Adipocyte (in vitro differentiated cells): ENCODE results near the gene EPHA4.

Source experiments
- DNase-seq: peaks from one replicate; pipeline ENCODE4 v3.0.0-alpha.2; 2015; ENCODE audit warnings: low read depth
- H3K27me3 ChIP-seq: replicated peaks from 2 replicates; pipeline ENCODE4 v1.7.0; 2013; ENCODE audit warnings: mild to moderate bottlenecking, low read length, moderate library complexity; ENCODE audit not compliant: control insufficient read depth, insufficient read depth
- H3K36me3 ChIP-seq: 2 replicates; pipeline ENCODE4 v1.7.0; 2013; ENCODE audit warnings: low read length, mild to moderate bottlenecking, moderate library complexity; ENCODE audit not compliant: control insufficient read depth, insufficient read depth, severe bottlenecking
- H3K4me1 ChIP-seq: 2 replicates; pipeline ENCODE4 v1.7.0; 2013; ENCODE audit warnings: mild to moderate bottlenecking, low read length, moderate library complexity; ENCODE audit not compliant: control insufficient read depth, insufficient read depth
- H3K4me3 ChIP-seq: 2 replicates; pipeline ENCODE4 v1.7.0; 2013; ENCODE audit warnings: mild to moderate bottlenecking, low read length, moderate library complexity
- H3K9ac ChIP-seq: 2 replicates; pipeline ENCODE4 v1.7.0; 2013; ENCODE audit warnings: mild to moderate bottlenecking, low read length, moderate library complexity
- H3K9me3 ChIP-seq: 2 replicates; pipeline ENCODE4 v1.7.0; 2013; ENCODE audit warnings: mild to moderate bottlenecking, low read length, moderate library complexity; ENCODE audit not compliant: control insufficient read depth

Gene EPHA4

GRCh38 chr2:221533299-221533698 lies 38.8 kb downstream of the EPHA4 start:
- Histone ChIP-seq H3K27me3 (no peaks in the 10 kb centered on the region), H3K4me1 (peaks cover 31% of the 10 kb centered on the region), H3K4me3 (no peak overlapping the region), H3K36me3 (no peaks in the 10 kb centered on the region), H3K9ac (no peak overlapping the region), H3K9me3 (no peaks in the 10 kb centered on the region)
- no peak for DNase-seq

- no peak for DNase-seq
- Histone ChIP-seq H3K36me3 (no peaks in the 10 kb centered on the region), H3K27me3 (no peaks in the 10 kb centered on the region), H3K9me3 (no peaks in the 10 kb centered on the region), H3K4me1 (peaks cover 36% of the 10 kb centered on the region), H3K9ac (no peak overlapping the region), H3K4me3 (no peak overlapping the region)
Measured at GRCh38 chr2:221532641-221533040, 39.5 kb downstream of the EPHA4 start.

- H3K4me1 ChIP-seq: peaks cover 27% of the 10 kb centered on the region
- peak overlapping the region; percentile 64 for H3K4me3 ChIP-seq
- no peak overlapping the region for H3K9ac ChIP-seq
Measured at GRCh38 chr2:221530653-221531037, 41.5 kb downstream of the EPHA4 start.

GRCh38 chr2:221529943-221530652 lies 42.0 kb downstream of the EPHA4 start:
- Histone ChIP-seq H3K9ac (peak overlapping the region; percentile 32), H3K27me3 (no peaks in the 10 kb centered on the region), H3K9me3 (no peaks in the 10 kb centered on the region), H3K4me1 (peaks cover 27% of the 10 kb centered on the region), H3K4me3 (peak overlapping the region; percentile 64), H3K36me3 (peaks cover 3% of the 10 kb centered on the region)
- DNase-seq: peak; percentile 42

More at GRCh38 chr2:221530653-221531037, 41.5 kb downstream of the EPHA4 start:
- Histone ChIP-seq H3K9me3 (no peaks in the 10 kb centered on the region), H3K27me3 (no peaks in the 10 kb centered on the region), H3K36me3 (peaks cover 3% of the 10 kb centered on the region)
- no peak for DNase-seq

GRCh38 chr2:221529177-221529942 lies 42.7 kb downstream of the EPHA4 start:
- peaks cover 27% of the 10 kb centered on the region for H3K4me1 ChIP-seq
- no peaks in the 10 kb centered on the region for H3K9me3 ChIP-seq
- H3K27me3 ChIP-seq: no peaks in the 10 kb centered on the region
- H3K4me3 ChIP-seq: peak overlapping the region; percentile 64
- H3K9ac ChIP-seq: peak overlapping the region; percentile 32
- no peak for DNase-seq
- peaks cover 4% of the 10 kb centered on the region for H3K36me3 ChIP-seq

- H3K36me3 ChIP-seq: peaks cover 9% of the 10 kb centered on the region
- peaks cover 27% of the 10 kb centered on the region for H3K4me1 ChIP-seq
- DNase-seq: no peak
- H3K9me3 ChIP-seq: no peaks in the 10 kb centered on the region
- H3K9ac ChIP-seq: no peak overlapping the region
- H3K27me3 ChIP-seq: no peaks in the 10 kb centered on the region
- no peak overlapping the region for H3K4me3 ChIP-seq
Measured at GRCh38 chr2:221527776-221528309, 44.3 kb downstream of the EPHA4 start.

- peaks cover 9% of the 10 kb centered on the region for H3K36me3 ChIP-seq
- no peaks in the 10 kb centered on the region for H3K27me3 ChIP-seq
- no peak for DNase-seq
- no peaks in the 10 kb centered on the region for H3K9me3 ChIP-seq
- no peak overlapping the region for H3K4me3 ChIP-seq
- H3K4me1 ChIP-seq: peaks cover 10% of the 10 kb centered on the region
- no peak overlapping the region for H3K9ac ChIP-seq
Measured at GRCh38 chr2:221524158-221524557, 47.9 kb downstream of the EPHA4 start.

GRCh38 chr2:221521233-221521845 lies 50.8 kb downstream of the EPHA4 start:
- Histone ChIP-seq H3K4me3 (no peak overlapping the region), H3K9ac (no peak overlapping the region), H3K9me3 (no peaks in the 10 kb centered on the region), H3K4me1 (peaks cover 25% of the 10 kb centered on the region), H3K27me3 (no peaks in the 10 kb centered on the region), H3K36me3 (peaks cover 9% of the 10 kb centered on the region)
- DNase-seq: no peak

- Histone ChIP-seq H3K9me3 (no peaks in the 10 kb centered on the region), H3K36me3 (peaks cover 3% of the 10 kb centered on the region), H3K4me3 (no peak overlapping the region), H3K27me3 (no peaks in the 10 kb centered on the region), H3K9ac (no peak overlapping the region), H3K4me1 (peaks cover 28% of the 10 kb centered on the region)
- DNase-seq: no peak
Measured at GRCh38 chr2:221518935-221519625, 53.0 kb downstream of the EPHA4 start.

GRCh38 chr2:221518201-221518934 lies 53.7 kb downstream of the EPHA4 start:
- Histone ChIP-seq H3K36me3 (no peaks in the 10 kb centered on the region), H3K27me3 (no peaks in the 10 kb centered on the region), H3K4me3 (no peak overlapping the region), H3K9ac (no peak overlapping the region), H3K4me1 (peaks cover 28% of the 10 kb centered on the region), H3K9me3 (no peaks in the 10 kb centered on the region)
- DNase-seq: no peak
